HG03342 (cell line): Measurements from ENCODE around the gene NIN.

ENCODE experiments used
- ATAC-seq: cut with Tn5 transposase; IDR thresholded peaks from one replicate; pipeline ENCODE4 v1.9.1; 2021; ENCODE audit warnings: mild to moderate bottlenecking, moderate library complexity; ENCODE audit not compliant: unreplicated experiment

NIN gene

DNA sequence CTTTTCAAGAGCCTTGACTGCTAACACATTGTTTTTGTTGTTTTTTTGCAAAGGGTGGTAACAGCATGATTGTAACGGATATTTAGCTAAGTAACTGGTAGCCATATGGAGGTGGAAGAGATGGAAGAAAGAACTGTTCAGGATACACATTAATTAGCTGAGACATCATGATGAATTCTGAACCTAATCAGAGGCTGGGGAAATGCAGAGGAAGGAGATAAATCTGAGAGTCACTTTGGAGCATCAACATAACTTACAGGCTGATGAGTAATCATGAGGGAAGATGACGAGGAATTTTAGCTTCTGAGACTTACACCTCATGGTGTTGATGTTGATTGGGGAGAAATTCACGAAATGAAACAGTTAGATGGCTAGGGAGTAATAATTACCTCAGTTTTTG lies 62.3 kb downstream of the NIN start:
- no peak for ATAC-seq

DNA sequence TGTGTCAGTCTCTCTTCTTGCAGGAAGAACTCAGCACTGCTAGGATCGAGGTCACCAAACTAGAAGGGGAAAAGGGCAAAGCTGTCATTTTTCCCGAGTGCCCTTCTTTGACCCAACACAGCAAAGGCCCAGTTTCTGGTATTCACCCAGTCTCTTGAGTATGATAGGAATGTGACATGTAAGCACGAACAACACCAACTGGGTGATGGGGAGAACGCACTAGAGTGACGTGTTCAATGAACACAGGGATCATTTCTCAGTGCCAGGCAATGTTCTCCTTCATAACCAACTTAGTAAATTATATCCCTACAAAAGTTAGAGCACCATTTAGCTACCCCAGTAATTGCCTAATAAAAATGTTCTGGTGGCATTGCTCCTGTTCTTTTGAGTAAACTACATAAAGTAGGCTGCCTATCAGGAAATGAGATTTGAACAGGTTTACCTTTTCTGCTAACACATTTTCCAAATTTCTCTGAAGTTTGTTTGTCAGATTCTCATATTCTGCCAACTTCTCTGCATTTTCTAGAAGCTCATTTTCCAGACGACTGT lies 64.5 kb downstream of the NIN start:
- ATAC-seq = no peak

DNA sequence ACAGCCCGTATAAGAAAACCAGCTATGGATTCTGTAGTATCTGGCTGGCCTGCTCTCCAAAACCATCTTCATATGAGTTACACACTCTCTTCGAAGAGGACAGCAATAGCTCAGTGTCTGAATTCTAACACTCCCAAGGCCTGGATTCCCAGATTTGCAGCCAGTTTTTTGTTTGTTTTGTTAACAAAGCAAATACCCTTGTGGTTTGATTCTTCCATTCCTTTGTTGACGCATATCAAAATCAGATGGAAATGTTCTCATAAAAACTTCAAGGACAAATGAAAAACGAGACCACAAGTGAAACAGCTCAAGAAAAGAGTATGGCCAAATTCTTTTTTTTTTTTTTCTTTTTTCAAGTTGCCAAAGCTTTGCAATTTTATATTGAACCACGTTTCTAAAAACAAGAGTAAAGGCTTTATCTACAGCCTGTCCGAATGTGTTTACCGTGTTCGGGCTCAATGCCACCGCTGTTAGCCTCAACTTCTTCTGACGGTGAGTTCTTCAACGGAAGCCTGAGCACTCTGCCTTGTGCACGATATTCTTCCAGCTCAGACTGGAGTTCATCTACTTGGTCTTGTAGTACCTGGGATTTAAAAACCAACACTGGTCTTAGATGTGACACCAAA lies 67.5 kb downstream of the NIN start:
- ATAC-seq = no peak

DNA sequence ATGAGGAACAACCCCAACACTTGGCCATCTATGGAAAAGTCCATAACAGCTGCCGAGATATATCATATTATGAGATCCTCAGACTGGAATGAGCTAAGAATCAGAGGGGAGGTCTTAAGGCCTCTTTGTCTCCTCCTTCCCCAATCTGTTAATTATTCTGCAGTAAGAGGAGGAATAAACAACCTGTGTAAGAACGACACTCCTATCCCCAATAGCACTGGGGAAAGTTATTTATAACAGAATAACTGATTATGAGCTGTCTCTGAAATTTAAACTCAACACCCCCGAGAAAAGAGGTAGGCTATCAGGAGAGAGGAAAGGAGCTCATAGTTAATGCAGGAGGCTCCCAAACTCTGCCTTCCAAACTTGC lies 68.0 kb downstream of the NIN start:
- ATAC-seq = no peak

DNA sequence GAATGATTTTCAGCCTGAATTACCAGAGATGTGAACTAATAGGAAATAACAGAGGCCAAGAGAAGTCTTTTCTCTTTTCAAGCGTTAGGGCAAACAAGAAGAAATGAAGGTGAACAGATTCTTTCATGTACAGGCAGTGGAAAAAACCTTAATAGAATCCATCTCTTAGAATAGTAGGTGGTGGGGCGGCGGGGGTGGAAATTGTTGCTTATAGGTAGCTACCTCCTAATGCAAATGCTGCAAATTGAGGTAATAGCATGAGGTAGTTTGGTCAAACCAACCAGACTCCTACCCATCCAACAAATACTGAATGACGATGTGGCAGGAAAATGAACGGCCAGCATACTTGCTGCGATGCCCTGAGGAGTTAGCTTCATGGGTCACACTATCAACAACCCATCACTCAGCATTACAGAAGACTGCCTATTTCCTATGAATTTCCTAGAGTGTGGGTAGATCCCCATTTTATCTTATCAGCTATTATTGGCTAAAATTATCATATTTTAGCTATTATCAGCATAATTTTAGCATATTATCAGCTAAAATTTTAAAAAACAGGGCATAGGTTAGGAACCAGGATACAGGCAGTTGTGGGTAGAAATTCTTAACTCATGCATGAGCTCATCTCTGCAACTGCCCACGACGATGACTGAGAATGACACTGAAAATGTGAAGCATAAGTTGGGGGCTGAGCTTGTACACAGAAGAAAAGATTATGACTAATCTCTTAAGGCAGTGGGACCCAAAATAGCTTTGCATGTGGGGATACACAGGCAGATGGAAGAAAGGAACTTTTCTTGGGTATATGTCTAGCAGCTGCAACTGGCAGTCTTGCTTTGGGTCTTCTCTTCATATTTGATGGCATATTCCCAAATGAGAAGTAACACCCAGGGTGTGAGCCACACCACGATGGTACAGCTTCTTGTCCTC lies 68.7 kb downstream of the NIN start:
- ATAC-seq = peak; percentile 89

DNA sequence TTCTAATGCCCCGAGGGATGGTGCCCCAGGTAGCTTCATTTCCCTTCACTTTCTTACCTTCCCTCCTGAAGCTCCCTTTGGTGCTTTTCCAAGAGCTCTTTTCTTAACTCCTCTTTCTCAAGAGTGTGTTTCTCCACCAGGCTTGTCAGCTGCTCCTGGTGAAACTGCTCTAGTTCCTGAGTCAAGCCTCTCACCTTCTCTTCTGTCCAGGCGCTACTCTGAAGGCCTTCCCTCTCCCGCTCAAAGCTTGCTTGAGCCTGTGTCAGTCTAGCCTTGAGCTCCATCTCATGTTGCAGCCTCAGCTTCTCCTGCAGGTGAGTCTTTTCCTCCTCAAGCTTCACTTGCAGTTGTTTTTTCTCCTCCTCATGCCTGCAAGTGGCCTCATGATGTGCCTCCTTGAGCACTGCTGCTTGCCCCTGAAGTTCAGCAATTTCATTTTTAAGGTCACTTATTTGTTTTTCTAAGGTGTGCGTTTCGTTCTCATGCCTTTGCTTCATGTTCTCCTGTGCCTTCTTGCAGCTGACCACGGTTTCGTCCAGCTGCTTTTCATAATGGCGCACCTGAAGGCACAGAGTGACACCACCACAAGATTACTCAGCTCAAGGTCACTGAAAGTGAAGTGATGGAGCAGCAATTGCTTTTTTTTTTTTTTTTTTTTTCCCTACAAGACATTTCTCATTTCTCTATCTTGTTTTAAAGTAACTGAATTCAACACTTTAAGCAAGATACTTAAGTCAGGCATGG lies 71.0 kb downstream of the NIN start:
- no peak for ATAC-seq

DNA sequence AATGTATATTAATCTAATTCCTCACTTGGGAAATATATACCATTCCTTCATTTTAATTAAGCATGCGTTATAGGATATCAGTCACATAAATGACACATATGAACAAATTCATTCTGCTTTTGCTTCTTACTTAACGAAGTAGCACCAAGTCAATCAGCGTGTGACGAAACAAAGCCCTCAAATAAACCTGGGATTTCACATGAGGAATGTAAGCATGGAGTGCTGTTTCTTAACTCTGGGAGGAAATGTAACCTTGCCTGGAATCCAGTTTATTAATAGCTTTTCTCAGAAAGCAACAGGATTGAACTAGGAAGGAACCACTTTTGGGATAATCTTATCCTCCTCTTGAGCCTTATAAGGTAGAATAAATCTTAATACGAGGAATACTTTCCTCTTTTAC lies 72.0 kb downstream of the NIN start:
- ATAC-seq = no peak

DNA sequence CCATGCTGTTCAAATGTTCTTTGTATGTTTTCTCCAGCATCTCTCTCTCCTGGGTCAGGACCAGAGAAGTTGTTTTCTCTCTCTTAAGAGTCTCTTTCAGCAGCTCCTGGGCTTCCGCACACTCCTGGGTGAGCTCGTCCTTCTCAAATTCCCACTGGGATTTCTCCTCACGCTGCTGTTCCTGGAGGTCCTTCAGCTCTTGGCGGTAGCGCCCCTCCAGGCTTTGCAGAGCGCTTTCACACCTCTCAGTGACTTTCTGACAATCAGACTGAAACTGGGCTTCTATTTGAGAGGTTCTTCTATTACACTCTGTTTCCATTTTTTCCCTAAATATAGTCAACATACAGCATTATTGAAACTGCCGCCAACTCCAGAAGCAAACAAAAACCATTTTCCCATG lies 72.7 kb downstream of the NIN start:
- no peak for ATAC-seq

DNA sequence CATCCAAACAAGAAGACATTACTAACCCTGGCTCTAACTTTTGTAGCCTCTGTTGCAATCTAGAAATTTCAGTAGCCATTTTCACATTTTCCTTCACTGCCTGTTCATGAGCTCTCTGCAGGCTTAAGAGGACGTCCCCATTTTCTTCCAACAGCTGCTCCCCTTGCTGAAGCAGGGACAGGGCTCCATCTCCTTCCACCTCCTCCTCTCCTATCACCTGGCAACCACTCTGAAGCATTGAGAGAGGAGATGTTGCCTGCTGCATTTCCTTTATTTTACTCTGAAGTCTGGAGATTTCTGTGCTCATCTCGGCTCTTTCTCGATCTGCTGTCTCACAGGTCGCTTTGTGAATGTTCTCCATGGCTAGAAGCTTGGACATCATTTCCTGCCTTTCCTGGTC lies 73.3 kb downstream of the NIN start:
- ATAC-seq = no peak

DNA sequence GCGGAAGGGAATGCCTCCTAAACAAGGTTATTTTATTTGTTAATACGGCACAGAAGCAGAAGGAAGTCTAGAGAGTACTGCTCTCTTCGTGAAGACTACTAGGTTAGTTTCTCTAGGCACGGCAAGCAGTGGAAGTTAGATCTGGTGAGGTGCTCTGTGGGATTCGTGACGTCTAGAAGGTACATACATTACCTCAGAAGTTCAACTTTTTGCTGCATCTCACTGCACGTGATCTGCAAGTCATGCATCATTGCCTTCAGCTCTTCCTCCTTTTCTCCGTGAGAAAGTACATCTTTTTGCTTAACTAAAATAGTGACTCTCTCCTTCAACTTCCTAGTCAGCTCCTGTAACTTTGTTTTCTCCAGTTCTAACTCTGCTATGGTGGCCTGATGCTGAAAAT lies 74.7 kb downstream of the NIN start:
- no peak for ATAC-seq

DNA sequence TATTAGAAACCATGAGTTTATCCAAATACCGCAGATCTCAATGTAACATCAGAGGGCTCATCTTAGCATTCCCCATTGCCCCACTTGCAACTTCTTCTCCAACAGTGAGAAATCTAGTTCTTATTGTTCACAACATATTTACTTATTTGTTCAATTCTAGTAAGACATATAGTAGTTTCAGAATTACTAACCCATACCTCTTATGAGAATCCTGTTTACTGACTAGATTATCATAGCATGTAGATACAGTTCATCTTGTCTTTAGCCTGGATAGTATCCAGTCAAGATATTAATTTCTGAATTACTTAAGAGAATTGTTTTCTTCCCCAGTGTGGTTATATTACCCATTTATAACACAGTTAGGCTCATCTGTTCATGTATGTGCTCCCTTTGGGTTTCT lies 80.6 kb downstream of the NIN start:
- ATAC-seq = no peak

DNA sequence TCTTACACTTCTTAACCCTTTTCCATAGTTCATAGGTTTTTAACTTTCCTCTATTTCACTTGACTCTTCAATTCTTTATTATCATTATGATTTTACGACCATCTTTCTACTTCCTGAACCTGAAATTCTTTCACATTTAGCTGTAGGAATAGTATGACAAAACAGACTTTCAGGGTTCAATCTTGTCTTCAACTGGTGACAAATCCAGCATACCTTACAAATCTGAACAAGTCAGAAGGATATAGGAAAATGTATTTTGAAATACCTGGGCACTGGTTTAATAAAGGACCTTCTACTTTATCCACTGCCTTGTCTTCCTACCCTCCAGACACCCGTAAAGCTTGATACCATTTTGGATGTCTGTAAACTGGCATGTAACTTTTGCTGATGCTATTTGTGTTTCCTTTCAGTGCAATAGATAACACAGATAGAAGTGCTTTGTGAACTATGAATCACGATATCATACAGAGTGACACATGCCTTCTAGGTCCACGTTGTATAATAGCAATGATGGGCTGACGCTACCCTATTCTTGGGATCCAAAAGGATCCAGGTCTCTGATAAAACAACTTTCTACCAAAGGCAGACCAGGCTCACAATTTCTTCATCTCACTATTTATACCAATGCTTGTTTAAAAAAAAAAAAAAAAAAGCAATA lies 85.4 kb downstream of the NIN start:
- no peak for ATAC-seq

DNA sequence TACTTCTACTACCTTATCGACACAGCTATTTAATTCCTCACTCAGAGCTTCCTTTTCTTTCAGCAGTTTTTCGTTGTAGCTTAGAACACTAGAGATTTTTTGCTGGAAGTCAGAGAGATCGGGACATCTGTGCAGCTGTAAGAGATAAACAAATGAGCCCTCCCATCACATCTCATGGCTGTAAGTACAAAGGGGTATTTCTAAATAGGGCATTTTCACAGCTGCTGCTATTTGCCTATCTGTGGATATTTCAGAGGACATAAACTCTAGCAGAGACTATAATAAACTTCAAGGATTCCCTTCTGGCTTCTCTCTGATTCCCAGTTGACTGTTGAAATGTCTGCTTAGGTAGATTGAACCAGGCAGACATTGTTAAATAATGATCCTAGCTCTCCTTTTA lies 86.7 kb downstream of the NIN start:
- no peak for ATAC-seq

DNA sequence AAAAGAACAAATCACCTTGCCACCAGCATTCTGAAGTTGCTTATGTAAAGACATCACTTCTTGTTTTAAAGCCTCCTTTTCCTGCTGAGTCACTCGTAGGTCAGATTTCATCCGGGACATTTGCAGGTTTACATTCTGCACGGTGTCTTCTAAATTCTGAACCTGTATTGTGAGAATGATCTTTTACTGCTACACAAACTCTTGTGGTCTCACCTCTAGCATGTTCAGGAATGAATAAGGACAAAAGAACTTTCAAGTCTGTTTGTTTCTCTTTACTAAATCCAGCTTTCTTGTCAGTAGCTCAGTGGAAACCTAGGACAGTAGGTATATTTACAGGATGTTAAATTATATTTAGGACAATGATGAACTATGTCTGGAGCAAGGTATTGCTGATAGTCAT lies 89.4 kb downstream of the NIN start:
- ATAC-seq = no peak

DNA sequence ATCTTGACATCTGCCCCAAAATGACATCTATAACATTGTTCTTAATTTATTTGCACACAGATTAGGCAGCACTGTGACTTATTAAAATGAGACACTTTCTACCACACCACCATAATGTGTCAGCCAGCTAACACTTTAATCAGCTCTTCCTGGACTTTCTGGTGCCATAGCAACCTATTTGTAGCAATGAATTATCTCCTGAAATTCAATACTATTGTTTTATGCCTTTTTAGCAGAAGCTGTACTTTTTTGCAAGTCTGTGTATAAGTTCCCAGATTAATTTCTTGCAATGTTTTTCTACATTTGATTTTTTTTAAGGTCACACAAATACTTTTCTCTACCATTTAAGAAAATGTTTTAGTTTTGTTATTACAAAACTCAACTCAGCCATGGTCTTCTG lies 90.1 kb downstream of the NIN start:
- no peak for ATAC-seq

DNA sequence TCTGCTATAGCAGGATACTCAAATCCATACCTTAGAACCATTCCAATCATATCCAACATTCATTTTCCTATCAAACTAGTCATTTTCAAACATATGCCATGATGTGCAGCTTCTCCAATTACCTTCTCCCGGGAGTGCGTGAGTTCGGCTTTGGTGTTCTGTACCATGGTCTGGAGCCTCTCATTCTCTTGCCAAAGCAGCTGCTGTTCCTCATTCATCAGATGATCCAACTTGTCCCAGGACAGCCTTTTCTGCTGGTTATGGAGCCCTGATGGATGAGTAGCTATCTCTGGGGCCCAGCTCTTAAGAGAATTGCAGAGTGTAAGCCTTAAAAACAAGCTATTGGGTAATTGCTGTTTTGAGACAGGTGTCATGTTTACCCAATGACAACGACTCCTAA lies 91.8 kb downstream of the NIN start:
- no peak for ATAC-seq

DNA sequence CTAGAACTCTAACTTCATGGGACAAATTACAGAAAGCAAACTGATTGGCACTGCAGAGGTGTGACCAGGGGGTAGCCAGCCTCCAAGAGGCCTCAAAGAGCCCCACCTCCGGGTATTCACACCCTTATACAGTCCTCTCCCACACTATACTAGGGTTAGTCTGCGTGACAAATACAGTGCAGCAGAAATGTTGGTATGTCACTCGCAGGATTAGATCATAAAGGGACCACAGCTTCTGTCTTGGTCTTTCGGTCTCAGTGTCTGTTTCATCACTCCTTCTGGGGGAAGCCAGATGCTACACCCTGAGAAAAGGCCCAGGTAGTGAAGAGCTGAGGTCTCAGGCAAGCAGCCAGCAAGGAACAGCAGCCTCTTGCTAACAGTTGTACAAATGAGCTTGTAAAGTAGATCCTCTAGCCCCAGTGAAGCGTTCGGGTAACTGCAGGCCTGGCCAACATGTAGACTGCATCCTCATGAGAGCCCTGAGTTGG lies 94.0 kb downstream of the NIN start:
- peak; percentile 89 for ATAC-seq

DNA sequence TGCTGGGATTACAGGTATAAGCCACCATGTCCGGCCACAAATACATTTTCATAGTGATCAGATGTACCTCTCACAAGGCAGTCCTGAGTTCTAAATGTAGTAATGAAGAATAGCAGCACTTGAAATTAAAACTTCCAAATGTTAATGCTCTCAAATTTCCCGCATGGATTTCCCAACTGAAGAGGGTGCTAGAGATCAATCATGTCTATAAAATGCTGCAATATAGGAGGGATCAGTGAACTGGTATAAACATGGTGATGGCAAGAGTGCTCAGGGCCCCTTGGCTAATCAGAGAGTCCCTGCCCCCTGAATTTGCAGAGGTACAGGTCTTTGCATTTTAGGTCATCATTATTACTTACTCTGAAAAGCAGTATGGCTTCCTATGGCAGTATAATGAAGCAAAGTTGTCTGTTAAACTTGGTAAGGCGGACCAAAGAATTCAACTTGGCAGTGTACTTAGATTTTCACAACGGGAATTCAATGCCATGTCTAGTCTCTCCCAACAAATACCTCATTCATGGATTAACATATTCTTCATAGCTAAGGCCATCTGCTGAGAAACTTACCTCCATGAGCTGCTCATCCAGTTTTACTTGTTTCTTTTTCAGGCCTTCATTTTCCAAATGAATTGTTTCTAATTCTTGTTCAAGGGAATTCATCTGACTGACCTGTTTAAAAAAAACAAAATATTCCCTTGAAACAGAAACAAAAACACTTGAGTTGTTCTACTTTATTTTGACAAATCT lies 95.8 kb downstream of the NIN start:
- no peak for ATAC-seq

DNA sequence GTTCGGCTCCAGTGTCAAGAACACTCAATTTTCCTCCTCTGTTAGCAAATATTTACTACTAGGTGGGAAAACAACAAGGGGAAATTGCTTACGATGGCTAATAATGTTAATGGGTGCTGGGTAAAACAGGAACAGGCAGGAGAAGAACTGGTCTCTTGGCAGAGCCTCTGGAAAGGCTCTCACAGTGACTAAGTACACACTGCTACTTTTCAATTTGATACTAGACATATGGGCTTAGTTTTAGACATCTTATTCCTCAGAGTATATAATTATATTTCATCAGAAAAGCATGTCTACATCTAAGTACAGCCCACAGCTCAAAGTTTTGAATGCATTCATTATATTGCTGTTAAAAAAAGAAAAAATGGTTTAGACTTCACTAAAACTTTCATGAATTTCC lies 97.5 kb downstream of the NIN start:
- ATAC-seq = no peak

DNA sequence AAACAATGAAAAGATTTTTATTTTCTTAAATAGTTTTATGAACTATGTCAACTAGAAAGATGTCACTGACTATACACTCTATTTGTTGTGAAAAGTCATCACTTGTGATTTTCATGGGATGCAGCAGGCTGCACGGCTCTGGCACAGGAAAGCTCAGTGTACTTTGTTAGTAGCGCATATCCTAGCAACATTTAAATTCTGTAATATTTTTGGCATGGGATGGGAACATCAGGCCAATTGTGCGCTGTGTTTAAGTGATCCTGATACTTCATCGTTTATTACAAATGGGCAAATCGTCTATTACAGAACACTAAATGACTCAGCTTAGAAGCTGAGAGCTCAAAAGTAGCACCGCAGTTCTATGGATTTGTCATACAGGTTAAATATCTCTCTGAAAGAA lies 102.1 kb downstream of the NIN start:
- no peak for ATAC-seq
